HepG2 (cell line): Measurements from ENCODE around the gene ABHD17A. TPM values are rescaled to one million over a fixed set of nuclear protein-coding genes. Genes with fewer than 3 reads are reported as not detected.

Experiments
- ATAC-seq: fragments of 200-7000 bp; cut with Tn5 transposase; 3 replicates; pipeline ENCODE4 v1.9.1; 2020; ENCODE audit warnings: mild to moderate bottlenecking, moderate library complexity
- BruUV-seq: library from RNA; stranded (reverse); fragments of 400-500 nt; replicated peaks from 2 replicates; lab custom pipeline; 2021; lab: Mats Ljungman, UMichigan
- CTCF ChIA-PET: fragments of 300-600 bp; formaldehyde crosslinking; extraction: SDS; loops from one replicate; lab custom pipeline; 2021; ENCODE audit warnings: low total read pairs, inconsistent platforms, low intra/inter-chr PET ratio; lab: Yijun Ruan, JAX
- POLR2A ChIA-PET: fragments of 350-600 bp; sonication (Branson Sonifier 250); formaldehyde crosslinking; loops from one replicate; lab custom pipeline; 2020; ENCODE audit warnings: antibody characterized with exemption, inconsistent platforms; lab: Yijun Ruan, JAX
- DNase-seq: peaks from one replicate; pipeline ENCODE4 v3.0.0-alpha.2; 2015; ENCODE audit warnings: low spot score
- FAIRE-seq: peaks from 3 replicates; lab custom pipeline; 2011; peaks lifted over from hg19 to GRCh38; lab: Jason Lieb, UNC
- H2AFZ ChIP-seq: one replicate; pipeline ENCODE4 v1.6.1; 2011; ENCODE audit warnings: low read length, inconsistent platforms
- H3K27ac ChIP-seq: fragments of 300-600 bp; 3 replicates; pipeline ENCODE4 v1.8.0; 2011; ENCODE audit warnings: mixed run types, mild to moderate bottlenecking, mixed read lengths, low read length, inconsistent platforms; ENCODE audit not compliant: insufficient read depth; ENCODE audit errors: extremely low read length
- H3K27me3 ChIP-seq, 2 experiments: fragments of 200-600 bp in 1 of 2; 2 replicates in 1 of 2; 3 replicates in 1 of 2; pipeline versions ENCODE4 v1.6.0 to v1.8.0; 2011; ENCODE audit warnings: low read length in 2 of 2, mild to moderate bottlenecking in 2 of 2, moderate library complexity in 2 of 2, inconsistent platforms in 1 of 2; ENCODE audit not compliant: insufficient read depth in 2 of 2, control insufficient read depth in 1 of 2
- H3K36me3 ChIP-seq, 2 experiments: fragments of 200-600 bp in 1 of 2; replicated peaks in 1 of 2; 2 replicates in 1 of 2; 3 replicates in 1 of 2; pipeline versions ENCODE4 v1.5.1 to v1.8.0; 2011; ENCODE audit warnings: low read length in 2 of 2, inconsistent platforms in 1 of 2; ENCODE audit not compliant: insufficient read depth in 2 of 2, control insufficient read depth in 1 of 2
- H3K4me1 ChIP-seq: 2 replicates; pipeline ENCODE4 v1.5.1; 2012; ENCODE audit warnings: low read length, inconsistent platforms; ENCODE audit not compliant: insufficient read depth
- H3K4me2 ChIP-seq: 2 replicates; pipeline ENCODE4 v1.6.0; 2011; ENCODE audit warnings: low read depth, low read length, inconsistent platforms
- H3K4me3 ChIP-seq, 3 experiments: fragments of 200-600 bp in 1 of 3; sonication (generic), shearing (Covaris generic) in 1 of 3; replicated peaks in 1 of 3; 2 replicates each; pipeline ENCODE4 v1.5.1; 2011 to 2016; ENCODE audit warnings: low read length in 3 of 3, inconsistent platforms in 2 of 3, low read depth in 2 of 3, mild to moderate bottlenecking in 2 of 3, control low read depth in 1 of 3, mixed read lengths in 1 of 3; ENCODE audit not compliant: insufficient read depth in 1 of 3
- H3K79me2 ChIP-seq: one replicate; pipeline ENCODE4 v1.6.1; 2011; ENCODE audit warnings: low read length, inconsistent platforms; ENCODE audit not compliant: insufficient read depth
- H3K9ac ChIP-seq: 2 replicates; pipeline ENCODE4 v1.6.0; 2011; ENCODE audit warnings: mild to moderate bottlenecking, low read depth, low read length, inconsistent platforms; ENCODE audit not compliant: insufficient read depth
- H3K9me3 ChIP-seq: 2 replicates; pipeline ENCODE4 v1.5.1; 2012; ENCODE audit warnings: mild to moderate bottlenecking, low read length
- H4K20me1 ChIP-seq: 2 replicates; pipeline ENCODE4 v1.6.0; 2011; ENCODE audit warnings: inconsistent platforms, mild to moderate bottlenecking, low read length, moderate library complexity; ENCODE audit not compliant: insufficient read depth
- AGO2 ChIP-seq: fragments of 200-400 bp; formaldehyde crosslinking; optimal IDR thresholded peaks from 2 replicates; pipeline ENCODE3; 2017; ENCODE audit warnings: mild to moderate bottlenecking, low read depth, low read length, moderate library complexity
- AHR ChIP-seq: IDR thresholded peaks from 2 replicates; pipeline ENCODE4 v1.6.1; 2018; ENCODE audit warnings: missing genetic modification reagents, missing compliant biosample characterization
- MLLT10 ChIP-seq: sonication (generic); formaldehyde crosslinking; IDR thresholded peaks from 2 replicates; pipeline ENCODE4 v1.4.0; 2020; ENCODE audit warnings: missing genetic modification reagents
- ZNF607 ChIP-seq: sonication (generic); formaldehyde crosslinking; IDR thresholded peaks from 2 replicates; pipeline ENCODE4 v1.5.1; 2020; ENCODE audit warnings: missing genetic modification reagents, mild to moderate bottlenecking, borderline replicate concordance
- ZNF616 ChIP-seq: sonication (generic); formaldehyde crosslinking; IDR thresholded peaks from 2 replicates; pipeline ENCODE4 v1.5.0; 2020; ENCODE audit warnings: low read depth, mild to moderate bottlenecking, missing genetic modification reagents
- WGBS: methylation state at CpG from one replicate; pipeline ENCODE4 v1.1.6; 2017; ENCODE audit warnings: low lambda C conversion rate; 5-methylcytosine and 5-hydroxymethylcytosine counted together
- in situ Hi-C: cut with HindIII; loops from 2 replicates; pipeline ENCODE4 v1.10.0; 2017; ENCODE audit warnings: low pct_unique_long_range_greater_than_20kb; ENCODE audit not compliant: extremely low pct_ligation_motif_present
- intact Hi-C: fragments of 100-400 bp; cut with micrococcal nuclease; formaldehyde crosslinking; loops from one replicate; pipeline ENCODE4 v1.10.0; 2022; ENCODE audit not compliant: unreplicated experiment
- polyA plus RNA-seq, 8 experiments: library from polyadenylated mRNA; depleted of rRNA in 3 of 8; stranded (reverse) in 7 of 8; unstranded in 1 of 8; fragments of >200 nt; fragmentation: Illumina TruSeq in 4 of 8; extraction: Trizol in 4 of 8; gene quantifications; 2 replicates each; pipeline versions ENCODE4 v1.2.1 to v1.2.3, GENCODE V29; 2011 to 2016; ENCODE audit warnings: low read depth in 4 of 8, missing spikeins in 1 of 8, mixed read lengths in 1 of 8; ENCODE audit not compliant: insufficient read depth in 1 of 8
- total RNA-seq, 5 experiments: library from RNA; depleted of rRNA; stranded (reverse); fragments of >200 nt; fragmentation: Illumina TruSeq; extraction: Trizol; gene quantifications; 2 replicates each; pipeline ENCODE4 v1.2.3, GENCODE V29; 2016; ENCODE audit warnings: low read depth in 1 of 5
- TF ChIP-seq, protein P1 (sequence below): sonication (generic); formaldehyde crosslinking; IDR thresholded peaks from 2 replicates; pipeline ENCODE4 v1.8.0; 2022; ENCODE audit warnings: mild to moderate bottlenecking, missing genetic modification reagents
- TF ChIP-seq, protein P2 (sequence below): sonication (generic); formaldehyde crosslinking; IDR thresholded peaks from 2 replicates; pipeline ENCODE4 v1.5.0; 2020; ENCODE audit warnings: missing genetic modification reagents, mild to moderate bottlenecking, borderline replicate concordance

The ABHD17A gene
- total and polyA plus RNA-seq, 2 of the 13 experiments (the other 11 are each of a cell fraction or from before 2014, with no cell fraction given) = 27.7 to 40.8 TPM

DNA sequence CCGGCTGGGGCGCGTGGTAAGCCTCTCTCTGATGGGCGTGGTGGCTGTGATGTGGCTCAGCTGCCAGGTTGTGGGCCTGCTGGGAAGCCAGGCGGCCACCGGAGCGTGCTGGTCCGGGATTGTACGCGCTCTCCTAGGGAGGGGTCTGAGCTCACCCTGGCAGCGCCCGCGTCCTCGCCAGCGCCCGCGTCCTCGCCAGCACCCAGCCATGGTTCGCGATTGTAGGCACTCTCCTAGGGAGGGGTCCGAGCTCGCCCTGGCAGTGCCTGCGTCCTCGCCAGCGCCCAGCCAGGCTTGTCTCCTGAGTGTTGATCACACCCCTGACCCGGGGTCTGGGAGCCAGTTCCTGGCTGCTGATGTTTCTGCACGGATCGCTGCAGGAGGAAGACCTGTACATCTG is 33.7 kb upstream of the ABHD17A start:
- Histone ChIP-seq H4K20me1 (no peaks in the 10 kb centered on the region), H3K4me1 (no peaks in the 10 kb centered on the region), H3K4me3 (no peak overlapping the region), H3K27ac (no peak overlapping the region), H3K27me3 (no peaks in the 10 kb centered on the region; a peak in 1 of 5 replicates), H3K9ac (no peak overlapping the region), H3K4me2 (no peak overlapping the region), H2AFZ (no peak overlapping the region), H3K36me3 (peaks cover 22 to 45% of the 10 kb centered on the region in 2 experiments; a peak in 4 of 5 replicates), H3K9me3 (no peaks in the 10 kb centered on the region), H3K79me2 (peaks cover 3% of the 10 kb centered on the region)
- ChIA-PET POLR2A (no interaction called here), CTCF (no interaction called here)
- DNase-seq = no peak
- TF ChIP-seq AHR (CRISPR knock-in tag) (no peak), ZNF607 (CRISPR knock-in tag) (no peak), MLLT10 (CRISPR knock-in tag) (no peak)
- TF ChIP-seq, protein P1, sequence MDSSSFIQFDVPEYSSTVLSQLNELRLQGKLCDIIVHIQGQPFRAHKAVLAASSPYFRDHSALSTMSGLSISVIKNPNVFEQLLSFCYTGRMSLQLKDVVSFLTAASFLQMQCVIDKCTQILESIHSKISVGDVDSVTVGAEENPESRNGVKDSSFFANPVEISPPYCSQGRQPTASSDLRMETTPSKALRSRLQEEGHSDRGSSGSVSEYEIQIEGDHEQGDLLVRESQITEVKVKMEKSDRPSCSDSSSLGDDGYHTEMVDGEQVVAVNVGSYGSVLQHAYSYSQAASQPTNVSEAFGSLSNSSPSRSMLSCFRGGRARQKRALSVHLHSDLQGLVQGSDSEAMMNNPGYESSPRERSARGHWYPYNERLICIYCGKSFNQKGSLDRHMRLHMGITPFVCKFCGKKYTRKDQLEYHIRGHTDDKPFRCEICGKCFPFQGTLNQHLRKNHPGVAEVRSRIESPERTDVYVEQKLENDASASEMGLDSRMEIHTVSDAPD (CRISPR knock-in tag) = no peak
- TF ChIP-seq, protein P2, sequence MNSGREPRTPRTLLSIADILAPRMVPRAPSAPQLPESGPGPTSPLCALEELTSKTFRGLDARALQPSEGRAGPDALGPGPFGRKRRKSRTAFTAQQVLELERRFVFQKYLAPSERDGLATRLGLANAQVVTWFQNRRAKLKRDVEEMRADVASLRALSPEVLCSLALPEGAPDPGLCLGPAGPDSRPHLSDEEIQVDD = no peak
- ATAC-seq = no peak
- 96% methylated on average over 8 of the region's 28 CpGs for WGBS
- FAIRE-seq = no peak
- intact Hi-C loops (no loop called here), in situ Hi-C loops (no loop called here)
- no TSS peak for BruUV-seq

- ChIA-PET CTCF (no interaction called here), POLR2A (no interaction called here)
- BruUV-seq = no TSS peak
- Histone ChIP-seq H3K9me3 (no peaks in the 10 kb centered on the region), H3K9ac (no peak overlapping the region)
- TF ChIP-seq AGO2 = peak; percentile 18
- TF ChIP-seq ZNF616 (CRISPR knock-in tag) = no peak
- TF ChIP-seq, all 625 proteins: peak for 1
- Histone ChIP-seq H3K4me3 (no peak overlapping the region), H3K27ac (no peak overlapping the region), H3K4me2 (no peak overlapping the region), H2AFZ (no peak overlapping the region), H3K27me3 (no peaks in the 10 kb centered on the region; a peak in 1 of 5 replicates), H4K20me1 (no peaks in the 10 kb centered on the region), H3K36me3 (peaks cover 23 to 53% of the 10 kb centered on the region in 2 experiments; a peak in 4 of 5 replicates), H3K4me1 (no peaks in the 10 kb centered on the region), H3K79me2 (peaks cover 6% of the 10 kb centered on the region)
- FAIRE-seq (no peak), ATAC-seq (no peak), DNase-seq (no peak)
- intact Hi-C loops (no loop called here), in situ Hi-C loops (no loop called here)
- 97% methylated on average over 18 of the region's 25 CpGs for WGBS
Measured at GRCh38 chr19:1917926-1918325, 32.6 kb upstream of the ABHD17A start.
